ENCODE measurements around the gene EGLN3.
"Not testable (repeated sequence)": the region's sequence is repeated elsewhere in the genome, so short reads cannot be mapped to it uniquely, and the experiment has no call there.

Gene EGLN3
- 7.3 to 9.9 reads per million in 2 donors for total RNA-seq

DNA sequence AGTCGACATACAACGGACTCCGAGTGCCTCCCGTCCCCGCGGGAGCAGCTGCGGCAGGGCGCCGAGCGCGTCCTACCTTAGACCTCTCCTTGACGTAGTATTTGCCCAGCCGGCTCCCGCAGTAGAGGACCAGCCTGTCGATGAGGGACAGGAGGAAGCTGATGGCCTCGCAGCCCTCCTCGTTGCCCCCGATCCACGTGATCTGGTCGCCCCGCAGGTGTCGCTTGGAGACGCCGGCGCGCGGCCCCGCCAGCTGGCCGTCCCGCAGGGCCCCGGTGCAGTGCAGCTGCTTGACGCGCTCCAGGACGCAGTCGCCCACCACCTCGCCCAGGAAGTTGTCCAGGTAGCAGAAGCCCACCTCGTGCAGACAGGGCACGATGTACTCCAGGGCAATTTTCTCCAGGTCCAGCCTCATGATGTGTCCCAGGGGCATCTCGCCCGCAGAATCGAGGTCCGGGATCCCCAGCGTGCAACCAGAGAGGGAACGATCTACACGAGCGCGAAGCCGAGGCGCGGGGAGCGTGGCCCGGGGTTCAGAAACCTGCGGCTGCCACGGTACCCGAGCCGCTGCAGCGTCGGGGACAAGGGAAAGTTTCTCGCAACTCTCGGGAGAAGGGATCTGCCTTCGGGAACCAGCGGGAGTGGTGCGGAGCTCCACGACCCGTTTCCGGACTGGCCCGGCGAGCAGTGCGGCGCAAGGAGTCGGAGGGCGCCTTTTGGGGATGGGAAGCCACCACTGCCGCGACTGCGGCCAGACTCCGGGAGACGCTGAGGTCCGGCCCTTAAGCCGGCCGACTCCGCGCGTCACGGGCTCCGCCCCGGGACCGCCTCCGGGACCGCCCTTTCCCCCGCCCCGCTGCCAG, at the start of gene EGLN3:
EGLN3 (minus strand) TSS at position 755 of the 863 bp plus-strand sequence; CDS start at position 433, 322 bp downstream.
- DNase-seq, result no peak

DNA sequence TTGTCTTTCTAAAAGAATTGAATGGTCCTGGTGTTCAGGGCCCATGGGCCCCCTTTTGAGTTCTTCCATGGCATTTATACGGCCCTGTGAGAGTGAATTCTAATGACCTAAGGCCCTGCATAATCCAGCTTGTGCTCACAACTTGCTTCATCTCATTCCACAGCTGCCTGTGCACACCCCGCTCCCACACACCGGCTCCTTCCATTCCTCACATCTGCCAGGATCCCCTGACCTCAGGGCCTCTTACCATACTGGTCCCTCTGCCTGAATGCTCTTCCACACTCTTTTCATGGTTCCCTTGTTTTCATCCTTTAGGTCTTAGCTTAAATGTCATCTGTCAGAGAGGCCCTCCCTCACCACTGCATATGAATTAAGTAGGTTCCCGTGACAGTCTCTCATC, 49.5 kb upstream of the EGLN3 start:
- no peak for DNase-seq

DNA sequence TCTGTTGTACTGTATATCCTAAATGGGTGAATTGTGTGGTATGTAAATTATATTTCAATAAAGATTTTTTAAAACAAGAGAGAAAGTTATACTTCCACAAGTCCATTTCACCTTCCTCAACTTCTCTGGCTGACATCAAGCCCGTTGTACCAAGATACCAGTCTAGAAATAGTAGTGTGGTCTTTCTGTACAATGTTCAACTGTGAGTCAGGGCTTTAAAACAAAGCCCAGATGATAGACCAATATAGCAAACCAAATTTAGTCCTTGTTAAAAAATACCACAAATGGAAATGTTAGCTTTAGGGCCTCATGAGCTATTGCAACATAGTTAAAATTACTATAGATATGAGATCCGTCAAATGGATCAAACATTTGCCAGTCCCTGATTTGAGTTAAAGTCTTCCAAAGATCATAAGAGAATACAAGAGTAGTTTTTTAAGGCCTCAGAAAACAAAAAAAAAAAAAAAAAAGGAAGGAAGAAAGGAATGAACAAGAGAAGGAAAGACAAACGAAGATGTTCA, 49.0 kb upstream of the EGLN3 start:
- no peak for DNase-seq

DNA sequence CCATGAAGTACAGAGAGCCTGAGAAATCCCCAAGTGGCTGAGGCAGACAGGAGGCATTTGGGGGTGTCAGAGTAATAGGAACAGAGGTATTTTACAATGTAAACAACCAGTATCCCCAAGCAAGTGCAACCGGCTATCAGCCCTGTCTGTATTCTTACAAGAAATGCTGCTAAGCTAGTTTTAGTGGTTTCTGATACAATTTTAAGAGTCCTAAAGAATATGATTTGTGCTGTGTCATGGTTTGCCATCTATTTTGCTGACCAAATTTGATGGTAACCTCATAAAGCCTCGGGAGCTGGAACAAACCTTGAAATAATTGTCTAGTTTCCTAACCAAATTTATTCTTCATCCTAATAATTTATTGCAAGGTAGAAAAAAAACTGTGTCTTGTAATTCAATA, 46.7 kb upstream of the EGLN3 start:
- no peak for DNase-seq

DNA sequence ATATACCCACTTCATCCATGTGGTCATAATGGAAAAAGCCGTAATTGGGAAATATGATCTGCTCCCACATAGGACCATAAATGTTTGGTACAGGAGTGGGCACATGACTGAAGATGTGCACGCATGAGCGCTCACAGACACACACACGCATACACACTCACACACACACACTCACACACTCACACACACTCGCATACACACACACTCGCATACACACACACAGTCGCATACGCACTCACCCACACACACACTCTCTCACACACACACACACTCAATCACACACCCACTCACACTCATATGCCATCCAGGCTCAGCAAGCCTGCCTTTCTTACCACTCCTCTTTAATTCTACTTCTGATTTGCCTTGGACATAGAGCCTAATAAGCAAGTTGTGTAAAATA, 45.6 kb upstream of the EGLN3 start:
- DNase-seq, result no peak

DNA sequence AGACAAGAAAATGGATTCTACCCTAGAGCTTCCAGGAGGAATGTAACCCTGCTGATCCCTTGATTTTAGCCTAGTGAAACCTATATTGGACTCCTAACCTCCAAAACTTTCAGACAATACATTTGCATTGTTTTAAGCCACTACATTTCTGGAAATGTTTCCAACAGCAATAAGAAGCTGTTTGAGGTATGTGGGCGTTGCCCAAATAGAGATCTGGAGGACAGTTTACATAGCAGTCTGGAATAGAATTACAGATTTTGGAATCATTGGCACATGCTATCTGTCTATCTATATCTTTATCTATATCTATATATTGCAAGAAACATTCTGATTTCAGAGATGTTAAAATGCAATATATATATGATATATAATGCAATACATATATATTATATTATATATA, 42.4 kb upstream of the EGLN3 start:
- DNase-seq, result no peak

DNA sequence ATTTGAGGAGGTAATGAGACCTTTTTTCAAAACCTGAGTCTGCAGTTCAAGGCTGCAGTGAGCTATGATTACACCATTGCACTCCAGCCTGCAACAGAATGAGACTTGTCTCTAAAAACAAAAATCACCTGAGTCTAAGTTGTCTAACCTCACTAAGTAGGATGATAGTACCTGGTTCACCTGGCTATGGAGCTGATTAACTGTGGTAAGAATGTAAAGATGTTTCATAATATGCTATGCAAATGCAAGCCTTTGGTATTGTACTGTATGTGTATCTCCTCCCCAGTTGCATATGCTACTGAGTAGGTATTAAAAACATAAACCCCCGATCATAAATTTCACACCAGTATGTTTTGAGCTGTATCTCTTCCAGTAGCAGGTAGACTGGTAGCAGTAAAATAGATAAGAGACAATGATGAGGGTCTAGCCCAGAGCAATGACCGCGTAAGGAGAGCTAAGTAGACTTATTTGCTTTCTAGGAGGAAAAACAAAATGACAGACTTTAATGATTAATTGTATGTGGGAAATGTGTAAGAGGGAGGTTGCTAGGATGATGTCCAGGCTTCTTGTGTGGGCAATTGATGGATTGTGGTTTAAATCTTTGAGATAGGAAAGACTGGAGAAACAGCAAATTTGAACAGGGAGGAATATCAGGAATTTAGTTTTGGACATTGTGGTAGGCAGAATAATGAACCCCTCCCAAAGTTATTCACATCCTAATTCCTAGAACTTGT, 41.6 kb upstream of the EGLN3 start:
- no peak for DNase-seq

DNA sequence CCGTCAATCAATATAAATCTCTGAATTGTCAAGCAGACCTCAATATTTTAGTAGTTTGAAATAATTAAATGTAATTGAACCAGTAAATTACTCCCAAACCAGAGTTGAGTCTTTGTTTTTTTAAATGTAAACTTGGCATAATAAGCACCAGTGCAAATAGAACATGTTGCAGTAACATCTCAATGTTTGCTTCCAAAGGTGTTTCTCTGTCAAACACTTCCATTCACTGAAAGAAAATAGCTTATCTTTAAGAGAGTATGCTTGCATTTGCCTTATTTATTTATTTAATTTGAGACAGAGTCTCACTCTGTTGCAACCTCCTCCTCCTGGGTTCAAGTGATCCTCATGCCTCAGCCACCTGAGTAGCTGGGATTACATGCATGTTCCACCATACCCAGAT, 39.9 kb upstream of the EGLN3 start:
- DNase-seq, result no peak

DNA sequence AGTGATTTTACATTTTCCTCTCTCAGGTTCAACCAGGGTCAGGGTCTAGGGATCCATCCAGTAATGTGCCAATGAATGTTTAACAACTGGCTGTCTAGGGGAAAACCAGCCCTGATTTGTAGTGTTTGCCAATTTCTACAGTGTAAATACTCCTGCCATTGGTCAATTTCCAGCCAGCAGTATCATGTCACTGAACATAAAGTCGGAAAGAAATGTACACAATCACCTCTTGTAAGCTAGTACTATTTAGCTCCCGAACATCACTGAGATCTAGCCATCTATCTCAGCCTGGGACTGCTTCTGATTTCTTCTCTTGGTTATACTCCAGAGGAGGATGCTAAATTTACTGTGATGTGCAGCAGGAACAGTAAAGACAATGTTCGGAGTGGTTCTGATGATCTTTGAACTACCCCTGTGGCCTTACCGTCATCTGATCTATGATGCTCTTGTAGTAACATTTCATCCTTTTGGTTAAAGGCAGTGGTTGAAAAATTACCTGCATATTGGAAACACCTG, 36.7 kb upstream of the EGLN3 start:
- no peak for DNase-seq

DNA sequence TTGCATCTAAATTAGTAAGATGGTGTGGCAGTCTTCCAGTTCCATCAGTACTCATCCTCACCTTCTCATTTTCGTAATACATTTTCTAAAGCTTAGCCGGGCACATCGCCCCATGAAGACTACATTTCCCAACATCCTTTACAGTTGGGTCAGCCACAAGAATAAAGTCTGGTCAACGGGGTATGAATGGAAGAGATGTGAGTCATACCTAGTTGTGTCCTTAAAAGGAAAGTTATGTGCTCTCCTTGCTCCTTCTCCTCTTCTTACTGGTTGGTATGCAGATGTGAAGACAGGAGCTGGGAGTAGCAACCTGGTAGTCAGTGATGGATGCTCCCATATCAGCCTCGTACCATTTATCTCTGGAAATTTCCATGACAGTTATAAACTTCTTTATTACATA, 35.9 kb upstream of the EGLN3 start:
- DNase-seq, result no peak

DNA sequence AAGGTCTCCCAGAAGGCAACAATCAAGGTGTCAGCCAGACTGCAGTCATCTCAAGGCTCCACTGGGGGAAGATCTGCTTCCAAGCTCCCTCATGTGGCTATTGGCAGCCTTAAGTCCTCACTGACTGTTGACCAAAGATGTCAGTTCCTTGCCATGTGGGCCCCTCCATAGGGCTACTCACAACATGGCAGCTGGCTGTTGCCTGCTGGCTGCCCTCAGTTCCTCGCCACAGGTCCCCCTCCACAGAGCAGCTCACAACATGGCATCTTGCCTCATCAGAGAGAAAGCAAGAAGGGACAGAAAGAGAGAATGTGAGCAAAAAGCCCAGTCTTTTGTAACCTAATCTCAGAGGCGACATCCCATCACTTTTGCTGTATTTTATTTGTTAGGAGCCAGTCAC, 34.4 kb upstream of the EGLN3 start:
- no peak for DNase-seq

DNA sequence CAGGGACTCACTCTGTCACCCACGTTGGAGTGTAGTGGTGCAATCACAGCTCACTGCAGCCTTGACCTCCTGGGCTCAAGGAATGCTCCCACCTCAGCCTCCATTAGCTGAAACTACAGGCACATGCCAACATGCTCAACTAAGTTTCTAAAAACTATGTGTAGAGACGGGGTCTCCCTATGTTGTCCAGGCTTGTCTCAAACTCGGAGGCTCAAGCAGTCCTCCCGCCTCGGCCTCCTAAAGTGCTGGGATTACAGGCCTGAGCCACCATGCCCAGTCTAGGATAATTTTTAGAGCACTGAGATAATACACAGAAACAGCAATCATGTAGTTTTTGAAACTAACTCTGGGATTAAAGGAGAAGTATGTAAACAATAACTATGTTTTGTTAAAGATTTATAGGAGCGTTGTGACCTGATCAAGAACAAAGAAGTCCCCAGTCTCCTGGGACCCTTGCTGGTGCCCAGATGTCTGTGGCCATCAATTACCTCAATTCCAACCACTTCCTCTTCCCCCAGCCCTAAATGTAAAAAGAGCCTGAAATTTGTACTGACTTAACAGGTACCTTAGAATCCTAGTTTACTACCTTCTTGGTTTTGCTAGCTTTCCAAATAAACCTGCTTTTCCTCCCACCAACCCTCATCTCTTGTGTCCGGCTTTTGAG, 28.9 kb upstream of the EGLN3 start:
- no peak for DNase-seq

DNA sequence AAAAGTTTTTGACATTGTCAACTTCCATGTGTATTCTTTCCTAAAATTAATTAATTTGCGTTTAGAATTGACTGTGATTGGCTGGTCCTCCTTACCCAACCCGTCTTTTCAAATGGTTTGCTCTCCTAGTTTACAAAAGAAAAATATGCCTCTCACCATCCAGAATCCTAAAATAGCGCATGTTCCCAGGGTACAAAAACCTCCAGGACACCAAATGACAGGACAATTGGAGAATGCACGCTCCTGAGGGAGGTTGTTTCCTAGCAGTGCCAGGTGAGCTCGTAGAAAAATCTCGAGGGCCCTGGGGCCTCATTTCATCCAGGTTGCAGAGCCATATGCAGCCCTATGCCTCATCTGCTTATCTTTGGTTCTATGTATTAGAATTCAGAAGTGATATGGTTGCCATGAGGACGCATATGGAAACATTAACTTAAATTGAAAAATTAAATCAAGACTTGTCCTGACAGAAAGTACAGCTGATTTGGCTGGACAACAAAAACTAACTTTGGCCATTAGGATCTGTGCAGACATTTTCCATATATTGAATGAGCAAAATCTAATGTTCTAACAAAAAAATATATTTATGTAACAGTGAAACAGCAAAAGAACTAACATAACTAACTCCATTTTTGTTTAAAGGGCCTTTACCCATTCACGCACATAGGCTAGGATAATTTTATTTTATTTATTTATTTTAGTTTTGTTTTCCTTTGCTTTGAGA, 28.2 kb upstream of the EGLN3 start:
- DNase-seq, result no peak

DNA sequence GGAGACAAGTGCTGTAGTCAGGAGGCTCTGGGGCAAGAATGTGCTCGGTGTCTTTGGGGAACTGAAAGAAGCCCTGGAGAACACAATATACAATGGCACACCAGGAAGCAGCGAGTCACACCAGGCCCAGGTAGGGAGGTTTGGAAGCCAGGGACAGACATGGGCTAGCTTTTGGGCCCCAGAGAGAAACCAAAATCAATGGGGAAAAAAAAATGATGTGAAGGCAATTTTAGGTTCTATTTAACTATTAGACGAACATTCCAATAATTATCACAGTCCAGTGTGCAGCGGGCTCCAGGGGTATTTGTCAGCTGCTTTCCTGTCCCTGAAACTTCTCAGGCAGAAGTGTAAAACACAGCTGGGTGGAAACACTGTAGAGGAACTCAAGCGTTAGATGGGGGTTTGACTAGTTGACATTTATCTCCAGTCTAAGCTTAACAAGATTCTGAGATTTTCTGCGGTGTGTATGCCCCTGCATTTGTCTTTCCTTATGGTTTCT, 21.8 kb upstream of the EGLN3 start:
- DNase-seq, result no peak

DNA sequence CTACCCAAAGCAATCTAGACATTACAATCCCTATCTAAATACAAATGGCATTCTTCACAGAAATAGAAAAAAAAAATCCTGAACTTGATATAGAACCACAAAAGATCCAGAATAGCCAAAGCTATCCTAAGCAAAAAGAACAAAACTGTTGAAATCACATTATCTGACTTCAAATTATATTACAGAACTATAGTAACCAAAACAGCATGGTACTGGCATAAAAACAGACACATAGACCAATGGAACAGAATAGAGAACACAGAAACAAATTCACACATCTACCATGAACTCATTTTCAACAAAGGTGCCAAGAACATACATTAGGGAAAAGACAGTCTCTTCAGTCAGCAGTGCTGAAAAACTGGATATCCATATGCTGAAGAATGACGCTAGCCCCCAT, 19.0 kb upstream of the EGLN3 start:
- DNase-seq, result not testable (repeated sequence)

DNA sequence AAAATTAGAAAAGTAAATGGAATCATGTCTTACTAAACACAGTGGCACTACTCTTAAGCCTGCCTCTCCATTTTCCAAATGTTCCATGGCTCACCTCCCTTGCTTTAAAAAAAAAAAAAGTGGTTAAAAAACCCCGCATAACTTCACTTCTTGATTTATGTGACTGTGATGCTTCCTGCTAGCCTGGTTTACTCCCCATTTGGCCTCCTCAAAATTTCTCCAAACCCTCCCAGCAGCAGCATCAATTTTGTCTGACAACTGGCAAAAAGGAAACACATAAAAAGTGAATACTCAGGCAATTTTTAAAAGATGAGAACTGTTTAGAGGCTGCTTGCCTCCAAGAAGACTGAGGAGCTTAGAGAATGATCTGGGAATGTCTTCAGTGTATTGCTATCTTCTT, 17.8 kb upstream of the EGLN3 start:
- DNase-seq, result no peak

DNA sequence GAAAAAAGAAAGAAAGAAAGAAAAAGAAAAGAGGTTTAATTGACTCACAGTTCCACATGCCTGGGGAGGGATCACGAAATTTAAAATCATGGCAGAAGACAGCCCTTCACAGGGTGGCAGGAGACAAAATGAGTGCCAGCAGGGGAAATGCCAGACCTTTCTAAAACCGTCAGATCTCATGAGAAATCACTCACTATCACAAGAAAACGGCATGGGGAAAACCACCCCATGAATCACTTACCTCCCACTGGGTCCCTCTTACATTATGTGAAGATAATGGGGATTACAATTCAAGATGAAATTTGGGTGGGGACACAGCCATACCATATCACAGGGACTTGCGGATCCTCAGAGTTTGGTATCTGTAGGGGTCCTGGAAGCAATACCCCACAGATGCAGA, 16.3 kb upstream of the EGLN3 start:
- no peak for DNase-seq

DNA sequence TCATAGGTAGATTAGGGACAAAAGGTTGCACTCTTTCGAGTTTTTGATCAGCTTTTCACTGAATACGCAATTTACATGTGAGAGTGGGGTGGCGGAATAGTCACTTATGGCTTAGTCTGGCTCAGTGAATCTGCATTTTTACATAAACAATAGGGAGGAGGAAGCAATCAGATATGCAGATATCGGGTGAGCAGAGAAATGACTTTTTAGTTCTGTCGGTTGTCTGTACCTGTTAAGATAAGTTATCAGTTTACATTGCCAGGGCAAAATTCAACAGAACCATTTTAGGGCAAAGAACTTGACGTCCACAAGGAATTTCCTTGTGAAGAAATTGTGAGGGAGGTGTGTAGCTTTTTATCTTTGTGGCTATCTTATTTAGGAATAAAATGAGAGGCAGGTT, 15.4 kb upstream of the EGLN3 start:
- no peak for DNase-seq

DNA sequence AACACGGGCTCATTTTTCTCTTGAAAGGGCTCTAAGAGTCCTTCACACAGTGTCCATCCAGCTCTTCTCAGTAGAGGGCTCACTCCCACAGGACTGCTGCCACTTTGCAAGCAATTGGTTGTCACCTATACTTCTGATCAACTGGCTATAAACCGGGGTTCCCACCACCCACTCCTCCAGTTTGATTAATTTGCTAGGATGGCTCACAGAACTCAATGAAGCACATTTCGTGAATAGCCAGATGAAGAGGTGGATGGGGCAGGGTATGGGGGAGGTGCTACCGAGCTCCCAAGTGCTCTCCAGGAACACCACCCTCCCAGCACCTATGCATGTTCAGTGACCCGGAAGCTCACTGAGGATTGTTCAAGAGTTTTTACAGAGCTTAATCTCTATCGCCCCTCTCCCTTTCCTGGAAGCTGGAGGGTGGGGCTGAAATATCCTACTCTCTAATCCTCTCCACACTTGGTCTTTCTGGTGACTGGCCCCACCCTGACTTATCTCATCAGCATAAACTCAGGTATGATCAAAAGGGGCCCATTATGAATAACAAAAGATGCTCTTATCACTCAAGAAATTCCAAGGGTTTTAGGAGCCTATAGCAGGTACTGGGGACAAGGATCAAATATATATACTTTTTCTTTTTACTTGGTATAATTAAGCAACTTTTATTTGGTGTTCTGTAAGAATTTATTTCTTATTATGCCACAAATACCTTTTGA, 13.9 kb upstream of the EGLN3 start:
- no peak for DNase-seq

DNA sequence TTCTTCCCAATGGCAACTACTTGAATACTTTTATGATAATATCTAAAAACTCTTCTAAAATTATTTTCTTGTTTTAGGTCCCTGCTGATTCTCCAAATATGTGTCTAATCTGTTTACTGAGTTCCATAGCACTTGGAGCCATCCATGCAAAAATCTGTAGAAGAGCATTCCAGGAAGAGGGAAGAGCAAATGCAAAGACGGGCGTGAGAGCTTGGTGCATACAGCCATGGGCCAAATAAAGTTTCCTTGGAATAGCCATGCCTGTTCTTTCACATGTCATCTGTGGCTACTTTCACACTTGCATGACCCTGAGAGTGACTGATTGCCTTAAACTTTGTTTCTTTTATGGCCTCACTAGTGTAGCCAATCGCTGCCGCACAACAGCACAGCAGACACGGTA, 13.0 kb upstream of the EGLN3 start:
- no peak for DNase-seq

DNA sequence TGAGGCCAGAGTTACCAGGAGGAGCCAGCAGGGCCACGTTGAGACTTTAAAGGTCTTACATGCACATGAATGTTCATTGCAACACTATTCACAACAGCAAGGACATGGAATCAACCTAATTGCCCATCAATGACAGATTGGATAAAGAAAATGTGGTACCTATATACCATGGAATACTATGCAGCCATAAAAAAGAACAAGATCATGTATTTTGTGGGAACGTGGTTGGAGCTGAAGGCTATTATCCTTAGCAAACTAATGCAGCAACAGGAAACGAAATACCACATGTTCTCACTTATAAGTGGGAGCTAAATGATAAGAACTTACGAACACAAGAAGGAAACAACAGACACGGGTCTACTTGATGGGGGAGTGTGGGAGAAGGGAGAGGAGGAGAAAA, 11.6 kb upstream of the EGLN3 start:
- DNase-seq, result not testable (repeated sequence)

DNA sequence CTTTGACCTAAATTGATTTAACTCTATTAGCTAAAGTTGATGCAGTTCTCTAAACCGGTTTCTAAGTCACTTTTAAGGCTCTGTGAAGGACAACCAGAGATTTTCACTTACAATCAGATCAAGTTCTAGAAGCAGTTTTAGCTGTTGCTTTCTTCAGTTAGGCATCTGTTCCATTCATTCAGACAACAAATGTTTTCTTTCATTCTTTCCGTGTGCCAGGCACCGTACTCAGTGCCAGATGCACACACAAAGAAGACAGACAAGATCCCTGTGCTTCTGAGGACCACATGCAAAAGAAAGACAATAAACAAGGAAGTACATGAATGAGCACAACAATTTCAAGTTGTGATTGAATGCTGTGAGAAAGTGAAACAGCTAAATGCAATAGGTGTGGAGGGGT, 11.1 kb upstream of the EGLN3 start:
- DNase-seq, result no peak
